HG03066 (cell line): ENCODE measurements around the gene OMA1.
"Not testable (repeated sequence)": the region's sequence is repeated elsewhere in the genome, so short reads cannot be mapped to it uniquely, and the experiment has no call there.

ENCODE experiments used
- ATAC-seq: cut with Tn5 transposase; IDR thresholded peaks from one replicate; pipeline ENCODE4 v1.9.1; 2021; ENCODE audit warnings: low read depth; ENCODE audit not compliant: unreplicated experiment

OMA1 gene

GRCh38 chr1:58531842-58532241 lies 14.7 kb downstream of the OMA1 start:
- not testable (repeated sequence) for ATAC-seq

GRCh38 chr1:58529284-58529683 lies 17.2 kb downstream of the OMA1 start:
- no peak for ATAC-seq

- no peak for ATAC-seq
Observed at GRCh38 chr1:58528518-58528917, 18.0 kb downstream of the OMA1 start.

DNA sequence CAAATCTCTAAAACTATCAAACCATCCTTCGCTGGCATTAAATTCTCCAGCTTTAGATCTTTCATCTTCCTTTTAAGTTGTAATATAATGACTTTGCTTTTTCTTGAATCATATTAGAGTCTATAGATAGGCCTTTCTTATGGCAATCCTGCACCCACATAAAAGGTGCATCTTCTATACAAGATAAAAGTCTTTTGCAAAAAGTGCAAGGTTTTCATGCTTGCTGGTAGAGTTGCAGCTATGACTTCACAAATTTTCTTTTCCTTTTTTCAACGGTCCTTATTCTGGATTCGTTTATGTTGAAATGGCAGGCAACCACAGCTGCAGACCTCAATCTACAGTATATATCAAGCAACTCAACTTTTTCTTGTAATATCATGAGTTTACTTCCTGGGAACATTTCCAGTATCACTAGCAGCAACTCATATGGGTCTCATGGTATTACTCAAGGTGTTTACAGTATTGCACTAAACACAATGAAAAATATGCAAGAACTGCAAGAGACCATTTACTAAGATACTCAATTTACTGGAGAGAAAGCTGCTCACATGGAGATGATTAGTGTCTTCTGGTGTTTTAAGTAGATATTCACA lies 22.1 kb downstream of the OMA1 start:
- no peak for ATAC-seq

- no peak for ATAC-seq
Observed at GRCh38 chr1:58515794-58516401, 30.6 kb downstream of the OMA1 start.

GRCh38 chr1:58513956-58514355 lies 32.6 kb downstream of the OMA1 start:
- no peak for ATAC-seq

GRCh38 chr1:58508629-58509028 lies 37.9 kb downstream of the OMA1 start:
- no peak for ATAC-seq

DNA sequence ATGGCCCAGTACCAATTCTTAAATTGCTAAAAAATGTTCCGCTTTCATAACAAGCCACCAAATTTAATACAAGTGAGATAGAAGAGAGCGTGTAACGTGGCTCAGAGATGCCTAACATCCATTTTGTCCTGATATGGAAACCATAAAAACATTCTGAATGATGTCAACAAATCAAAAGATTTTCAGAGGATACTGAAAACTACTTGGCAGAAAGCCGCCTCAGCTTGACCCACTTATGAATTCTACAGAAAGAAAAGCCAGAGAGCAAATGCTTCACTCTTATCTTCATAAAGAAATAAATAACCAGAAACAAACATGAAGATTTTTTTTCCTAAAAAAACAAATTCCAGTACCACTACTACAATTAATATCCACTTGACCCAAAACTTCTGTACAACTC lies 41.2 kb downstream of the OMA1 start:
- no peak for ATAC-seq

- no peak for ATAC-seq
Observed at GRCh38 chr1:58502519-58502918, 44.0 kb downstream of the OMA1 start.

DNA sequence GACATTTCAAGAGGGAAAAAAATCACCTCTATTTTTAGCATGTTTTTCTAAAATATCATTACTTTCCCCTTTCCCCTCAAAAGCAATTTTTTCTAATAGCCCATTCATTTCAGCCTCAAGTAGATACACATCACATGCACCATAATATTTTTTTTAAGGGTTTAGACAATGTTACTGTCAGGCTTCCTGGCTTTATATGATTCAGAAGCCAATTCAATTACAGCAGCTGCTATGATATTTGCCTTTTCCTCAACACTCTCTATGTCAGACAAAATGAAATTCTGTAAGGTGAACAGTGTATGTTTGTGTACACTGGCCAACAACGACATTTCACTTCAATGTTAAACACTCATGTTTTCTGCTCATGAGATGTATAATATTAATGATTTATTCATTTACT lies 46.5 kb downstream of the OMA1 start:
- ATAC-seq = no peak

DNA sequence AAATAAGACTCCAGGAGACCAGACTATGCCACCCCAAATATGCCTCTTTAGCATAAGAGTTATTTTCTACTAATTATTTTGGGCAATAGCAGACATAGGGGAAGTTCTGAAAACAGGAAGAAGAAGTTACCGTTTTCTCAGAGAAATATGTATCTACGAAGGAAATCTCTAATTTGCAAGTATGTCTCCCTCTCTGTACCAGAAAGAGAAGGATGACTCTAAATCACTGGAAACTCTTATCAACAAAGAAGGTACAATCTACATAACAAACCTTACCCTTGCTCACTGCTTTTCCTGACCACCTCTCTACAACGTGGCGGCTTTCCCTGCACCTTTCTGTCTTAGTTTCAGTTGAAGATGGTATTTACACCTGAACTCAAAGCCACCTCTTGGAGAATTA lies 49.0 kb downstream of the OMA1 start:
- no peak for ATAC-seq

DNA sequence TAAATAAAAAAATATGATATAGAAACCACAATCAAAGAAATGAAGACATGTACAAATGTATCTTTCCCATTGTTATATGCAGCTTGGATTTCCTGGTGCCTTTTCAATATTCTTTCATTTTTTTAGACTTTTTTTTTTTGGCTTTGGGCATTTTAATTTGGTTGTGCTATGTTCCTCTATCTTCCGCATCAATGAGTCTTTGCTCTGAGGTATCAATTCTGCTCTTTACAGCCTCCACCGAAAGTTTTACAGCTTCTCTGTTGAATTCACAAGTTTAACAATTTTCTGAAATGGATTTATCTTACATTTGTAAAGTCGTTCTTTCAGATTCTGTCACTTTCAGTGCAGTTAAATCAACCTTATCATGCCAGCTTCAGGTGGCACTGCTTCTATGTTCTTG lies 50.5 kb downstream of the OMA1 start:
- no peak for ATAC-seq

DNA sequence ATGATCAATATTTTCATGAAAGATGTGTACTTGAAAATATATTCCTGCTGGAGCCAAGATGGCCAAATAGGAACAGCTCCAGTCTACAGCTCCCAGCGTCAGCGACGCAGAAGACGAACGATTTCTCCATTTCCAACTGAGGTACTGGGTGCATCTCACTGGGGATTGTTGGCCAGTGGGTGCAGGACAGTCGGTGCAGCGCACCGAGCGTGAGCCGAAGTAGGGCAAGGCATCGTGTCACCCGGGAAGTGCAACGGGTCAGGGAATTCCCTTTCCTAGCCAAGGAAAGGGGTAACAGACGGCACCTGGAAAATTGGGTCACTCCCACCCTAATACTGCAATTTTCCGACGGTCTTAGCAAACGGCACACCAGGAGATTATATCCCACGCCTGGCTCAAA lies 57.6 kb downstream of the OMA1 start:
- ATAC-seq = not testable (repeated sequence)

- ATAC-seq = no peak
Observed at GRCh38 chr1:58487002-58487401, 59.5 kb downstream of the OMA1 start.

- ATAC-seq = no peak
Observed at GRCh38 chr1:58481962-58482361, 64.6 kb downstream of the OMA1 start.

- no peak for ATAC-seq
Observed at GRCh38 chr1:58480191-58480590, 66.3 kb downstream of the OMA1 start.

GRCh38 chr1:58477390-58477789 lies 69.1 kb downstream of the OMA1 start:
- ATAC-seq = no peak

- ATAC-seq = no peak
Observed at GRCh38 chr1:58476179-58476578, 70.3 kb downstream of the OMA1 start.

- ATAC-seq = no peak
Observed at GRCh38 chr1:58469476-58469875, 77.0 kb downstream of the OMA1 start.

DNA sequence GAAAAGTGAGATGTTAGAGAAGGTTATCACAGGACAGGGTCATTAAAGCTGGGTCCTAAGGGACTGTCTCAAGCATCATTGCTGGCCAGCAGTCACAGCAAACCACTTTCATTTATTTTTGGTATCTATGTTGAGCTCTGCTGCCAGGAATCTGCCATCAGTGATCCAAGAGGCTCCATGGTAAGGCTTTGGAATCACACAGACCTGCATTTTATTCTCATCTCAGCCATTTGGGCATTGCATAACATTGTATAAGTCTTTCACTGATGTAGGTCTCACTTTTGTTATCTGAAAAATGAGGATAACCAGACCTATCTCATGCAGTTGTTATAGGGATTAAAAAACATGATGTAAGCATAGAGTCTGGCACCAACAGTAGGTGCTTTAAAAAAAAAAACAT lies 77.5 kb downstream of the OMA1 start:
- ATAC-seq = no peak

DNA sequence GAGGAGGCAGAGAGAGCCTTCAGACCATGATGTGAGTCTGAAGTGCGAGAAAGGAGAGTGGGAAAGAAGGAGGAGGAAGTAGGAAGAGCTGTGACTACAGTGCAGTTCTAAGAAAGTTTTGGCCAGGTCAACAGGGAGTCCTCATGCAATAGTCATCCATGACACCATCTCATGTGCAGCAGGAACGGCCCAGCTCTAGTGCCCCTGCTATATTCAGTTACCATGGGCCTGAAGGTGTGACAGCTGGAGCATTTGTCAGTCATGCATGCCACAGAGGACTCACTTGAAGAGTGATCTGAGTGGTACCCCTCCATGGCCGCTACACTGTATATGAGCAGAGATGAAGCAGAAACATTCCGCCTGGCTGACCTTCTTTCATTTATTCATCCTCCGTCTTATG lies 77.9 kb downstream of the OMA1 start:
- no peak for ATAC-seq

GRCh38 chr1:58466630-58467241 lies 79.8 kb downstream of the OMA1 start:
- no peak for ATAC-seq
